ENCODE results near the gene EP400.
A peak's percentile ranks its signal among the peaks of the same experiment; 100 is the strongest.

Gene EP400

DNA sequence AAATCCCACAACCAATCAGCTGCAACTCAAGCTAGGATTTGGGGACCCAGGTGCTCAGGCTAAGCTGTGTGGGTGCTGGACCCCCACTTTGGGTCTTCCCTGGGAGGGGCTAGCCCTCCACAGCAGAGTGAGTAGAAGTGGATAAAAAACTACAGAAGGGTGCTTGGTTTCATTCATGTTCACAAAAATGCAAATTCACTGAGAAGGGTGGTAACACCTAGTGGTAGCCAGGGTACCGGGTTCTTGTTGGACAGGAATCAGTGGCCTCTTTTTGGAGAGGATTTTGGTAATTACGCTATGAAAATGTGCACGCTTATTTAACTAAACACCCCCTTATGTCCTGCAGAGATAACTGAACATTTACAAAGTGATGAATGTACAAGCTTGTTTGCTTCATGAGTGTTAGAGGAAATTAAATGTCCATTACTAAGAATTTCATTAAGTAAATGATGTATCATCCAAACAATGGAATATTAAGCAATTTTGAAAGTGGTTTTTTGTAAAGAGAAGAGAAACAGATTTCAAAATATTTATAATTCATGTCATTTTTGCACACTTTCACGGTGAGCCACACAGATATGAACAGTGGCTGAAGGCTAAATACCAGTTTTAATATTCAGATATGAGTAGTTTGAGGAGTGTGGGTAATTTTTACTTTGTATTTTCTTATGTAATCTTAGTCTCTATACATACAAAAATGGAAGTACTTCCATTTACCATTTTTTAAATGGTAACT lies 116.0 kb downstream of the EP400 start:
- Mint-ChIP-seq H3K4me3 (peak overlapping the region; percentile 50), H3K36me3 (ENCODE audit: low read depth) (peaks cover 97% of the 10 kb centered on the region)

DNA sequence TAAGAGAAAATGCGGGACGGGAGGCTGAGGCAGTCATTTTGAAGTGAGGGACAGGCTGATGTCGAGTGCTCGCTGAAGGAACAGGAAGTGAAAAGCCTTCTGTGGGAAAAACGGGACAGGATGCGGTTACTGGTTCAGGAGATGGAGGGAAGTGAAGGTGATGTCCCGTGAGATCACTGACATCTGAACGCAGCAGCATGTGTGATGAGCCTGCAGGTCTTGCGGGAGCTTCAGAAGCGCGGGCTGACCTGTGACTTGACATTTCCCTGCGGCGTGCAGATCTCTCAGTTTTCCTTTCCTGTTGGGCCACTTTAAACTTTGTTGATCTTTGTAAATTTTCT lies 116.6 kb downstream of the EP400 start:
- Mint-ChIP-seq H3K9me3 (no peaks in the 10 kb centered on the region), H3K27ac (peak overlapping the region; percentile 91), H3K27me3 (no peaks in the 10 kb centered on the region), H3K4me3 (peak overlapping the region; percentile 50), H3K36me3 (ENCODE audit: low read depth) (peaks cover 97% of the 10 kb centered on the region), H3K4me1 (ENCODE audit: low read depth) (peaks cover 26% of the 10 kb centered on the region)
- DNase-seq, result peak; percentile 42

More for the DNA sequence above, 116.0 kb downstream of the EP400 start:
- peaks cover 26% of the 10 kb centered on the region for H3K4me1 Mint-ChIP-seq (ENCODE audit: low read depth)
- H3K27ac Mint-ChIP-seq, result peak overlapping the region; percentile 91
- no peak for DNase-seq
- H3K9me3 Mint-ChIP-seq, result no peaks in the 10 kb centered on the region
- H3K27me3 Mint-ChIP-seq, result no peaks in the 10 kb centered on the region

DNA sequence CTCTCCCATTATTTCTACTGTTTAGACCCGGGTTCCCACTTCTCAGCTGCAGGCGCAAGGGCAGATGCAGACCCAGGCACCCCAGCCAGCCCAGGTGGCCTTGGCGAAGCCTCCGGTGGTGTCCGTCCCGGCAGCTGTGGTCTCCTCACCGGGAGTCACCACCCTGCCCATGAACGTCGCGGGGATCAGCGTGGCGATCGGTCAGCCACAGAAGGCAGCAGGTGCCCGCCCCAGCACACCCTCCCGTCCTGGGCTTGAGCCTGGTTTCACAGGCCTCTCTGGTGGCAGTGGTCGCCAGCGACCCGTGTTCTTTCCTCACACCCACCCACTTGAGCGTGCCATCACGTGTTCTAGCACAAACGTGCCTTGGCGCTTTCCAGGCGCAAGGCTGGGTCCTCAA lies 117.0 kb downstream of the EP400 start:
- peak overlapping the region; percentile 91 for H3K27ac Mint-ChIP-seq
- H3K27me3 Mint-ChIP-seq, result no peaks in the 10 kb centered on the region
- DNase-seq, result no peak
- no peaks in the 10 kb centered on the region for H3K9me3 Mint-ChIP-seq
- H3K4me3 Mint-ChIP-seq, result peak overlapping the region; percentile 50
- peaks cover 28% of the 10 kb centered on the region for H3K4me1 Mint-ChIP-seq (ENCODE audit: low read depth)
- peaks cover 97% of the 10 kb centered on the region for H3K36me3 Mint-ChIP-seq (ENCODE audit: low read depth)

DNA sequence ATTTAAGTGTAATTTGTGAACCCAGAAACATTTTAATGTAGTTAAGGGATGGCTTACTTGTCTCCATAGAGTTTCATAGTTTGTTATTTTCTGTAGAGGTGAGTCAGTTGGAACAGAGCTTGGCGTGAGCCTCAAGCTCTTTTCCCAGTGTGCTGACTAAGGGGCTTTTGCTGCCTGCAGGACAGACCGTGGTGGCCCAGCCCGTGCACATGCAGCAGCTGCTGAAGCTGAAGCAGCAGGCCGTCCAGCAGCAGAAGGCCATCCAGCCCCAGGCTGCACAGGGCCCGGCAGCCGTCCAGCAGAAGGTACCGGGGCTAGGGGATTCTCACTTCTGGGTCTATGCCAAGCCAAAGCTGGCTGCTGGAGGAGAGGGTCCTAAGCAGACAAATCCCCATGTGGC lies 117.4 kb downstream of the EP400 start:
- Mint-ChIP-seq H3K9me3 (no peaks in the 10 kb centered on the region), H3K36me3 (ENCODE audit: low read depth) (peaks cover 97% of the 10 kb centered on the region), H3K4me1 (ENCODE audit: low read depth) (peaks cover 28% of the 10 kb centered on the region), H3K27me3 (no peaks in the 10 kb centered on the region), H3K27ac (peak overlapping the region; percentile 91), H3K4me3 (no peak overlapping the region)
- DNase-seq, result no peak

DNA sequence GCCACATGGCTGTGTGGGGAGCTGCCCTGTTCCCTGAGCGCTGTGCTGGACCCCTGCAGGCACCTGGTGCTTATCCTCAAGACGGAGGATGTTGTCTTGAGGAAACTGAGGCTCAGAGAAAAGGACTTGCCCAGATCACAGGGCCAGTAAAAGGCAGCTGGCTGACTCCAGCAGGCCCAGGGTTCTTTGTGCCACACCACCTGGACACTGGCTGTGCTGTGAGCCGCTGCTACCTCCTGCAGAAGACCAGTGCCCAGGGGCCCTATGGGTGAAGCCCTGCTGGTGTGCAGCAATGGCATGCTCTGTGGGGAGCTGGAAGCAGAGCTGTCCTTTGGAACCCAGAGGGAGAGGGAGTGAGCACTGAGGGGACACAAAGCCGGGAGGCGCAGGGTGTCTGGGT lies 118.5 kb downstream of the EP400 start:
- H3K36me3 Mint-ChIP-seq (ENCODE audit: low read depth), result peaks cover 97% of the 10 kb centered on the region
- DNase-seq, result no peak
- H3K4me3 Mint-ChIP-seq, result no peak overlapping the region
- H3K27ac Mint-ChIP-seq, result no peak overlapping the region
- H3K9me3 Mint-ChIP-seq, result no peaks in the 10 kb centered on the region
- peaks cover 28% of the 10 kb centered on the region for H3K4me1 Mint-ChIP-seq (ENCODE audit: low read depth)
- no peaks in the 10 kb centered on the region for H3K27me3 Mint-ChIP-seq

DNA sequence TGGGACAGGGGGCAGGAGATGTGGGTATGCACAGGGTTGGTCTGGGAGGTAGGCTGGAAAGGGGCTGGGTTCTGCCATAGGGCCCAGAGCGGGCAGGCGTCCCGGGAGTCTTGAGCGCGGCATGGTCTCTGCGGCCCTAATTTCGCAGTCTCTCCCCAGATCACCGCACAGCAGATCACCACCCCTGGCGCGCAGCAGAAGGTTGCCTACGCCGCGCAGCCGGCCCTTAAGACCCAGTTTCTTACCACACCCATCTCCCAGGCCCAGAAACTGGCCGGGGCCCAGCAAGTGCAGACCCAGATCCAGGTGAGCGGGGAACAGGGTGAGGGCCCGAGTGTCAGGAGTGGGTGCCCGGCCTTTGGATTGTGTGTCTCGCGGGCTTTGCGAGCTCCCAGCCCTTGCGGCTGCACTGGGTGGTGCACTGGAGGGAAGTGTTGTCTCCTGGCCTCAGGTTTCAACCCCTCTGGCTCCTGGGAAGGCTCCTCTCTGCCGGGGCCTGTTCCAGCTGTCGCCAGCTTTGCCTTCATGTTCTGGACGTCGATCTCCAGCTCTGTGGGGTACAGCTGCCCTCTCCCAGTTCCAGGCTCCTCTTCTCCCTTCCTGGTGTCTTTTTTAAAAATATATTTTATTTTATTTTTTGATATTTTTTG lies 119.7 kb downstream of the EP400 start:
- Mint-ChIP-seq H3K9me3 (no peaks in the 10 kb centered on the region), H3K4me1 (ENCODE audit: low read depth) (peaks cover 24% of the 10 kb centered on the region), H3K27ac (no peak overlapping the region), H3K27me3 (no peaks in the 10 kb centered on the region), H3K36me3 (ENCODE audit: low read depth) (peaks cover 95% of the 10 kb centered on the region), H3K4me3 (no peak overlapping the region)
- DNase-seq, result no peak

DNA sequence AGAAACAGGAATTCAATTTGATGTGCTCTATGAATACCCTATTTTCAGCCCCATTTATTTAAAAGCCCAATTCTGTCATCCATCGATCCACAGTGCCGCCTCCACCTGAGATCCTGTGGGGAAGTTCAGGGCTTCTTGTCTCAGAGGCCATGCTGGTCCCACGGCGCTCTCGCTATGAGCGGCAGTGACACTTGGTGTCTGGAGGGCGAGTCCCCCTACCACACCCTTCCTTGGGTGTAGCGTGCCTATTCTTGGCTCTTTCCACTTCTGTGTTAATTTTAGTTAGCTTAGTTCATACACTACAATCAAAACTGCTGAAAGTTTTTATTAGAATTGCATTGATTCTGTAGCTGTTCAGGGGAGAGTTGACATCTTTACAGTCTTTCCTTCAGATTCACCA lies 120.6 kb downstream of the EP400 start:
- Mint-ChIP-seq H3K27me3 (no peaks in the 10 kb centered on the region), H3K9me3 (no peaks in the 10 kb centered on the region), H3K4me3 (no peak overlapping the region), H3K4me1 (ENCODE audit: low read depth) (peaks cover 20% of the 10 kb centered on the region), H3K27ac (no peak overlapping the region), H3K36me3 (ENCODE audit: low read depth) (peaks cover 95% of the 10 kb centered on the region)
- no peak for DNase-seq

DNA sequence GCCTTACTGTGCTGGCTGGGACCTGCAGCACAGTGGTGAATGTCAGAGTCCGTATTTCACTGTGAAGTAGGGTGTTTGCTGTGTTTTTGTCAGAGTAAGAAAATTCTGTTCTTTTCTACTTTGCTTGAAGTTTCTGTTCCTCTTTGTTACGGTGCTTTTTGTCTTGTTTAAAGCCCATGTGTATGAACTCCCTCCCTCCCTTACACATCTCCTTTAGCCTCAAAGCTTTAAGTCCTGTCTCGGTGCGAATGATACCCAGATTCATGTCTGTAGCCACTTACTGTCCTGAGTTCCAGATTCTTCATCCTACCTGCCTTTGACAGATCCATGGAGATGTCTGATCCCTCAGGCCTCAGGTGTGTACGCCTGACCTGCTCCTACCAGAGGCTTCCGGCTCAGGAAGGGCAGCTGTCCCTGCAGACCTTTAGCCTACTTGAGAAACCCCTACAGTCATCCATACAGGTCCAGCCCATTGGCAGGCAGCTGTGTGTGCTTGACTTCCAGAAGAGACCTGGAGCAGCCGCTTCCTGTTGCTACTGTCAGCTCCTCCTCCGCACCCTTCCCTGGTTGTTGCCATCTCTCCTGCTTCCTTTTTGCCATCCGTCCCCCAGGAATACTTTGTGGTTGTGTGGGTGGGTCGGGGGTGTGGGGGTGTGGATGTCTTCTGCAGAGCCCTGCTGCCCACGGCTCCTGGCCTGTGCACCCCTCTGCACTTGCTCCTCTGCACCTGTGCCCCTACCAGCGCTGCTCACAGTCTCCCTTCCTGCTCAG lies 121.5 kb downstream of the EP400 start:
- peaks cover 11% of the 10 kb centered on the region for H3K4me1 Mint-ChIP-seq (ENCODE audit: low read depth)
- no peak for DNase-seq
- H3K27me3 Mint-ChIP-seq, result no peaks in the 10 kb centered on the region
- H3K4me3 Mint-ChIP-seq, result no peak overlapping the region
- H3K36me3 Mint-ChIP-seq (ENCODE audit: low read depth), result peaks cover 95% of the 10 kb centered on the region
- H3K9me3 Mint-ChIP-seq, result no peaks in the 10 kb centered on the region
- H3K27ac Mint-ChIP-seq, result peak overlapping the region; percentile 64

DNA sequence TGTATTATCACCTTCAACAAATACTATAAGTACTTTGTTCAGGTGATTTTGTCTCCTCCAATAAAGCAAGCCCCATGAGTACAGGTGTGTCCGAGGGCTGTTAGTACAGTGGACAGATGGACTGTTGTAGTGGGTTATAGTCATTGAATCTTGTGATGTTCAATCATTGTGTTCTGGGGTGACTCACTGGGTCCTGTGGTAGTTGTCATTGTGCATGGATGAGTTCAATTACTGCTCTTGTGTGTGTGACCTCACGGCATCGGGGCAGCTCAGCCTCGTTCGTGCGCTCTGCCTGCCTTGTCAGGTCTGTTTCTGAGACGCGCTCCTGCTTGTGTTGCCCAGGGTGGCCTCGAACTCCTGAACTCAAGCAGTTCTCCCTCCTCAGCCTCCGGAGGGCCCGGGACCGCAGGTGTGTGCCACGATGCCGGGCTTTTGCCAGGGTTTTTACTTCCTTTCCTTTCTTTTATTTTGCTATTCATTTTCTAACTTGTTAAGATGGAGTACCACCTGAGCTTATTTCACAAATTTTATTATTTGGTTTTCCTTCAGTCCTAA lies 122.2 kb downstream of the EP400 start:
- Mint-ChIP-seq H3K9me3 (no peaks in the 10 kb centered on the region), H3K27ac (peak overlapping the region; percentile 64), H3K36me3 (ENCODE audit: low read depth) (peaks cover 95% of the 10 kb centered on the region), H3K27me3 (no peaks in the 10 kb centered on the region), H3K4me3 (no peak overlapping the region), H3K4me1 (ENCODE audit: low read depth) (peaks cover 4% of the 10 kb centered on the region)
- DNase-seq, result no peak

DNA sequence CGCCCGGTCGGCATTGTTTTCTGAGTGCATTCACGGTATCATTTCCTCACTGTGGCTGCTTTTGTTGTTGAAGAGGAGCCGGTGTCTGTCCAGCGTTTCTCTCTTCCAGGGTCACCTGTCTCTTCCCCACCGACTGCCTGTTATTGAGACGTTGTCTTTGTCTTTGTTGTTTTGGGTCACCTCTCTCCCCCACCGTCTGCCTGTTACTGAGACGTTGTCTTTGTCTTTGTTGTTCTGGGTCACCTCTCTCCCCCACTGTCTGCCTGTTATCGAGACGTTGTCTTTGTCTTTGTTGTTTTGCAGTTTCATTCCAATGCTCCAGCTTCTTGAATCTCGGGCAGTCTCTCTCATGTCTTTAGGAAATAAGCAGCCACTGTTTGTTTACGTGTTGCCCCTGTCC lies 124.5 kb downstream of the EP400 start:
- Mint-ChIP-seq H3K36me3 (ENCODE audit: low read depth) (peaks cover 94% of the 10 kb centered on the region), H3K4me1 (ENCODE audit: low read depth) (peaks cover 2% of the 10 kb centered on the region), H3K27me3 (no peaks in the 10 kb centered on the region), H3K9me3 (no peaks in the 10 kb centered on the region), H3K4me3 (no peak overlapping the region), H3K27ac (no peak overlapping the region)
- DNase-seq, result no peak

DNA sequence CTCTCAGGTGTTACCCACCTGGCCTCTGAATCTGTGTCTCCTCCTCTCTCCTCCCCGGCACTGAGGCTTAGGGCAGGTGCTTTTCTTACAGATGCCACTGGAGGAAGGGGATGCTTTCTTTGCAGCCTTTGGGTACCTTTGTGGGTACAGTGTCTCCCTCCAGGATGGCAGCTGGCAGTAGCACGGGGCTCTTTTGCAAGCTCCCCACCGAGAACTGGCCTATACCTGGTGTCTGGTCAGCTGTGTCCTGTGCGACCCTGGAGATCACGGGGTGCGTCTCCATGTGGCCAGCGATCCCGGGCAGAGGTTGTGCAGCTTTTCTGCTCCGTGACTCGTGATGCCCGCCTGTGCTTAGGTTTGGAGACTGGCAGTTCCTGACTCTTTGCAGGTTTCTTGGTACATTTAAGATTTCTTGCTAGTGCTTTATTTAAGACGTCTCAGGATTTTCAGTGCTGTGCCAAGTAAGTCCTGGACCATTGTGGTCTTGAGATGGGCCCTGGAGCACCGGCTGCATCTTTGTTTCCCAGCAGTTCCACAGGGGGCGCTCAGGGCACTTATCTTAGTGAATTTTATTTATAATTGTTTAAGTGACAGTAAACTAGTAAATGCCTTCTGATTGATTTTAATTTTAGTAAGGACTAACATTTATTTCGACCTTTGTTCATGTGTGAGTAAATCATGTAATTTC lies 125.4 kb downstream of the EP400 start:
- H3K27ac Mint-ChIP-seq, result no peak overlapping the region
- DNase-seq, result no peak
- H3K4me1 Mint-ChIP-seq (ENCODE audit: low read depth), result peaks cover 2% of the 10 kb centered on the region
- no peaks in the 10 kb centered on the region for H3K9me3 Mint-ChIP-seq
- peaks cover 94% of the 10 kb centered on the region for H3K36me3 Mint-ChIP-seq (ENCODE audit: low read depth)
- H3K27me3 Mint-ChIP-seq, result no peaks in the 10 kb centered on the region
- no peak overlapping the region for H3K4me3 Mint-ChIP-seq

DNA sequence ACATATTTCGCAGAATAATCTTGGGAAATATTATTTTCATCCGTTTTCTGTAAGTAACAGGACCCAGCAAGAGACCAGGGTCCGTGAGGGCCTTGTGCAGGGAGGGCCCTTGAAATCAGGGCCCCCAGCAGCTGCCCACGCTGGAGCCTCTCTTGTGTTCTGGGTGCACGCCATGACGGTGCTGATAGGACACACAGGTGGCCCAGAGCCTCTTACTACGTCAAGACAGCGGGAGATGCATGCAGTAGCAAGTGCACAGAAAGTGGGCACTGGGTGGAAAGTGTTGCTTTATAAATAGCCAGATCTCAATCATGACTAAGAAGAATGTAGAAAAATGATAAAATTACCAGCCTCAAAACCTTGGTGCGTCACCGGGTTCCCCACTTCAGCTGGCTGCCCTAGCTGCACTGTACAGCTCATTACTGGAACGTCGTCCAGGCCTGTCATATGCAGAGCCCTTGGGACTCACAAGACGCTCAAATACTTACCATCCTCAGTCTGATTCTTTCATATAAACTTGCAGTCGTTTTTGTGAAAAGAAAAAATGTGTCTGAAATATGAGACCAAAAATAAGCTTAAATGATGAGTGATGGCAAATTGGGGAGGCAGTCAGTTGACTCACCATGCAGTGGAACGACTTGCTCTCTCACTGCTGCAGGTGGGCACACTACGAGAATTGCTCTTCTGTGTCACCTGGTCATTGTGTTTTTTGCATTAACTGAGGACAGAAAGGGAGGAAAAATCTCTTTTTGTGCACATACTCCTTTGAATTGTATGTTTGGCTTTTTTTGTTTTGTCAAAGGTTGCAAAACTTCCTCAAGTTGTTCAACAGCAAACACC lies 126.2 kb downstream of the EP400 start:
- no peaks in the 10 kb centered on the region for H3K27me3 Mint-ChIP-seq
- peaks cover 2% of the 10 kb centered on the region for H3K4me1 Mint-ChIP-seq (ENCODE audit: low read depth)
- H3K4me3 Mint-ChIP-seq, result no peak overlapping the region
- no peak for DNase-seq
- H3K9me3 Mint-ChIP-seq, result no peaks in the 10 kb centered on the region
- no peak overlapping the region for H3K27ac Mint-ChIP-seq
- H3K36me3 Mint-ChIP-seq (ENCODE audit: low read depth), result peaks cover 90% of the 10 kb centered on the region

DNA sequence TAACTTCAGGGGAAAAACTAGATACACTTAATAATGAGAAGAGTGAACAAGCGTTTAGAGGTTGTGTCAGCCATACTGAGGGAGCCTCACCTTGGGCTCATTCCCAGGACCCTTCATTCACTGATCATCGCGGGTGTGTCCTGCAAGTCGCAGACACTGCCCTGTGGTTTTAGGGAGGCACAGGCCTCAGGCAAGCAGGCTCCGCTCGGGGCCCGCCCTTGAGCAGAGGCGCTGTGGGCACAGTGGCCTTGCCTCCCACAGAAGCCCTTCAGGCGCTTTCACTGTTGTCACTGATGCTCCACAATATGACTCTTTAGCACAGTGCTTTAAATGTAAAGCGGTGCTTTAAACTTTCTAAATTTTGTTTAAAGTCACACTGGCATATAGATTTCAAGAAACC lies 127.0 kb downstream of the EP400 start:
- H3K27me3 Mint-ChIP-seq, result no peaks in the 10 kb centered on the region
- H3K27ac Mint-ChIP-seq, result no peak overlapping the region
- H3K4me1 Mint-ChIP-seq (ENCODE audit: low read depth), result peaks cover under 1% of the 10 kb centered on the region
- DNase-seq, result no peak
- H3K4me3 Mint-ChIP-seq, result no peak overlapping the region
- peaks cover 85% of the 10 kb centered on the region for H3K36me3 Mint-ChIP-seq (ENCODE audit: low read depth)
- no peaks in the 10 kb centered on the region for H3K9me3 Mint-ChIP-seq
